Measurements from ENCODE around the gene CPOX.

The CPOX gene

GRCh38 chr3:98612996-98613517 lies 19.6 kb upstream of the CPOX start:
- no peak for TF ChIP-seq CTCF (IDR thresholded peaks at IDR 0.05)

- TF ChIP-seq CTCF (IDR thresholded peaks at IDR 0.05) = peak; percentile 28; the same call in 1 of the 2 replicates
Observed at GRCh38 chr3:98612587-98612986, 19.2 kb upstream of the CPOX start.

- no peak for TF ChIP-seq CTCF (IDR thresholded peaks at IDR 0.05)
Observed at GRCh38 chr3:98608029-98608428, 14.6 kb upstream of the CPOX start.

GRCh38 chr3:98603580-98603979 lies 10.2 kb upstream of the CPOX start:
- no peak for TF ChIP-seq CTCF (IDR thresholded peaks at IDR 0.05)

- peak; percentile 78 for TF ChIP-seq CTCF (IDR thresholded peaks at IDR 0.05)
Observed at GRCh38 chr3:98602078-98602678, 8.8 kb upstream of the CPOX start.

GRCh38 chr3:98601180-98601579 lies 7.8 kb upstream of the CPOX start:
- no peak for TF ChIP-seq CTCF (IDR thresholded peaks at IDR 0.05)

- TF ChIP-seq CTCF (IDR thresholded peaks at IDR 0.05) = no peak
Observed at GRCh38 chr3:98600412-98601095, 7.1 kb upstream of the CPOX start.
